Stimulated activated CD8-positive, alpha-beta memory T cell treated with anti-CD3 and anti-CD28 coated beads, Interleukin-2, amount 100 ng/mL, for 1 hour (primary cell): ENCODE measurements around the gene LMX1A.

ENCODE experiments used
- DNase-seq, 2 donors: peaks; one replicate each; pipeline ENCODE4 v3.0.0-alpha.2; 2020; ENCODE audit warnings: low read depth in 2 of 2

Gene LMX1A

DNA sequence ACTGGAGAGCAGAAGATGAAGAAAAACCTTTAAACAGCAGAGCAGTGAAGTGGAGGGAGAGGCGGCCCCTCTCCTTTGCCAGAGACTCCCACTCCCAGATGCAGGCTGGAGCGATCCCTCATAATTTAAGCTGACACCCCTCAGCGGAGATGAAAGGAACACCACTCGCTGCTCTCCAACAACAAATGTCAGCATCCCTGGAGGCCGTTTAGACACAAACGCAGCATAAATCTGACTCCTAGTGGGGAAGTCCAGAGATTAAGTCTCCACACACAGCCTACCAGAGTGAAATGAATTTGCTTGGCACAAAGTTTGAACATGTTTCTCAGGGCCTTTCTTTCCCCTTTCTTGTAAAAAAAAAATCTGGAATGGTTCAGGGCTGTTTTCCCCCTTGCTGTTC, 137.8 kb downstream of the LMX1A start:
- DNase-seq = no peak

DNA sequence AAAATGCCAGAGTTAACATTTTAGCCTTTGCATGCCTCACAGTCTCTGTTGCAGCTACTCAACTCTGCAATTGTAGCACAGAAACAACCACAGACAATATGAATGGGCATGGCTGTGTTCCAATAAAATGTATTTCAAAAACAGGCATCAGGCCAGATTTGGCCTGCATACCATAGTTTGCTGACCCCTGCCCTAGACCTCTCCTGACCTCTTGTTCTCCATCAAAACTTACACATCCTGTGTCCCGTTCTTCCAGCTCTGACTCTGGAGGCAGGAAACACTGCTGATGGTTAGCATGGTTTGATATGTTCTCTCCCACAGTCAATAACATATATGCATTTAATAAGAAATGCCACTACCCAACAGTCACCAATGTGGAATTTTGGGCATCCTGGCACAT, 138.6 kb downstream of the LMX1A start:
- DNase-seq = no peak

DNA sequence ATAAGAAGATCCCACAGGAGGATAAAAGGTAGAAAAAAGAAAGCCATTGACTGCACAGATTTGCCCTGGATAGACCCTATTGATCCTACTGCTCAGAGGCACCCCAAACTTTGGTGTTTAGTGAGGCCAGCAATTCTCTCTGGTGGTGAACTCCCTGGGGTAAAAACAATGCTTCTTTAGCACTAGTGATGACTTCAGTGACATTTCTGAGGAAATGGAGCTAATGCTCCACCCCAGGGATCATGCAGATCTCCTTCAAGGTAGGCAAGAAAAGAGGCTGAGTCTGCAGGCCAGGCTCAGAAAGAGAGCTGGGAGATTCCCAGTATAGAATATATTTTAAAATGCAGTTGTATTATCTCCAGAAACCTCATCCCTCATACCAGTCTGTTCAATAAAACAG, 140.3 kb downstream of the LMX1A start:
- DNase-seq = no peak

DNA sequence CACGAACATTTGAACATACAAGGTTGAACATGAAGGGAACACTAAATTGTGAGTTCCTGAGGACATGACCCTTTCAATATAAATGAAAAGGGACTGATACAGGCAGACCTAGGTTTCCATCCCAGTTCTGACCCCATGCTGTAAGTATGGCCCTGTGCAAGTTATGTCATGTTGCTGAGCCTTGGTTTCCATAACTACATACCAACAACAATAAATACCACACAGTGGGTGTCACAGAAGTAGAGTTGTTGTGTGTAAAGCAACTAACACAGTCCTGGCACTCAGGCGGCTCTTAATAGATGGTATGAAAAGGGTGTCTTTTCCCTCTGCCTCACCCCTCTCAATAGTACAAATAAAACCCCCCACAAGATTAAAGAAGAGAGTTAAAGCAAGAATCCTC, 140.8 kb downstream of the LMX1A start:
- no peak for DNase-seq

DNA sequence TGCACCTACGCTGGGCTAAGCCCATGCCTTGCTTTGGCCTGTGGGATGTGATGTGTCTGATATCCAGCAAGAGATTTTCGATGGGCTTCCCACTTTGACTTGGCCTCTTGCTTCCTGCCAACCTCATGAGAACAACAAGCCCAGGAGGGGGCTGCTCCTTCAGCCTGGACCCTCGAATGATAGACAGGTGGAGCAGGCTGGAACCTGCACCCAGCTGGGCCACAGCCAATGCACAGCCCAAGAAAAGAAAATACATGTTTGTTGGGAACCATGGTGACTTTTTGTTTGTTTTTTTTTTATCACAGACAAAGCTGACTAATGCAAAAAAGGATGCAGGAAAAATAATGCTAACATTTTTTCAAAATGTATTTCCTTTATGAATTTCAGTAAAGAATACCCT, 144.3 kb downstream of the LMX1A start:
- no peak for DNase-seq

DNA sequence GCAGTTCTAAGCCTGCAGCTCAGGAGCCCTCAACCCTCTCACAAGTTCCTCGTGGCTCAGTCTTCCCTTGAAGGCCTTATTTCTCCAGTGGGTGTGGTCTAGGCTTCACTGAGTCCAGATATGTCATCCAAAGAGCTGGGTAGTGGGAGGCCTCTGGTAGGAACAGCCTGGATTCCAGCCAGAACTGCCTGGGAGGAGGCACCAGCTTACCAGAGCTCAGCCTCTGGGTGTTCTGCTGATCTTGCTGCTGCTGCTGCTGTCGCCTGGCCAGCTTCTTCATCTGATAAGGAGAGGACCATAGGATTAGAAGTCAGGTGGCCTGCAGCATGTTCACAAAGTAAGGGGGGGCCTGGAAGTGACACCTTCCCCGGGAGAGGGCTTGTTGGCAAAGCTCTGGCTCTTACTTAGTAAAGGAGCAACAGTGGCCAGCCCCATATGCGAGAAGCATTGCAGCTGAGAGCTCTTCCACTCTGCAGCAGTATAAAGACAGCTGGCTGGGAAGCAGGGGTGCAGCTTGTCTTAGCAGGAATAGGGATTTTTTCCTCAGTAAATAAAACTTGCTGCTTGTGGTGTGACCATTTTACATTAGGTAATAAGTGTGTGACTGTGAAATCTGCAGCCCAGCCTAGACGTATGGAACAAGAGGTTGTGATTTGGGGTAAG, 148.5 kb downstream of the LMX1A start:
- no peak for DNase-seq

DNA sequence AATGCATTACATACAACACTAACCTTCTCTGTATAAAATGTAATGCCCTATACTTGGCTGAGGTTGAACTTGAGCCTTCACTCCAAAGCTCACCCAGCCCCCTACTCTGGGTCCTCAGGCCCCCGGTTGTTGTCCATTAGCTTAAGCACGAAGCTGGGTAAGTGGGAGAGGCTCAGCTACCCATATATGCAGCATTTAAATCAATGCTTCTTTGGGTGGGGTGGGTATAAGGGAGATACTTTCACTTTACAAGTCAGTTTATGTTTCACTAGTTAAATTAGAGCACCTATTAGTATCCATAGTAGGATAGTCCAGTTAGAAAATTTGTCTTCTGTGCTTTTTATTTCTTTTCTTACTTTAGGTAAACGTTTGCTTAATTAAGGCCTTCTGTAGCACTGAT, 151.4 kb downstream of the LMX1A start:
- DNase-seq = no peak

DNA sequence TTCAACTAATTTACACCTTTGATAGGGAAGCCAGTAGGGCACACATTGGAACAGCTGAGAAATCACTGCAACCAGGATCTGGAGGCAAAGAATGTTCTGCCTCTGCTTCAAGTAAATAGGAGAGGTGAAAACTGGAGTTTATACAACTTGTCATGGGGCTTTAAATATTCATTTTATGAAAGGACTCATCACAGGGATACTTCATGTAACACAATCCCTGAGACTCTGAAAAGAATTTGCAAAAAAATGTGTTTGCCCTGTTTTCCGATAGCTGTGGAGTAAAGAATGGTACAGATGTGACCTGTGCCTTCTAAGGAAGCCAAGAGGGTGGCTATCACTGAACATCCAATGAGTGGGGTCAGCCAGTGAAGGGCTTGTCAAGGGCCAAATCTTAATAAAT, 152.0 kb downstream of the LMX1A start:
- no peak for DNase-seq

DNA sequence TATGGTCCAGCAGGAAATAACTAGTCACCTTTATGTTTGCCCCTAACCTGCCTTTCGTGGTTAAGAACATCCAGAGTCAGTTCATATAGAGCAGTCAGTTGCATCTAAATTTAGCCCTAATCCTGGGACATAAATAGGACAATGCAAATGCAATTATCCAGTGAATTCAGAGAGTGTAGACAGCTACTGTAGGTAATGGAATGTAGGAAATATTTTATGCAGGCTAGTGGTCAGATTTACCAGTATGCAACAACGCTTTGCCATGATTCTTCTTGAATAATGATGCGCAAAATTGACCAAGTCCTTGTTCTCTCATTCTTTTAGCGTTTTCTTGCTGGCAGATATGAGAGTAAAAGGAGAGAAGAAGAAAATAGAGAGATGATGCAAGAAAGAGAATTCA, 165.4 kb downstream of the LMX1A start:
- no peak for DNase-seq

DNA sequence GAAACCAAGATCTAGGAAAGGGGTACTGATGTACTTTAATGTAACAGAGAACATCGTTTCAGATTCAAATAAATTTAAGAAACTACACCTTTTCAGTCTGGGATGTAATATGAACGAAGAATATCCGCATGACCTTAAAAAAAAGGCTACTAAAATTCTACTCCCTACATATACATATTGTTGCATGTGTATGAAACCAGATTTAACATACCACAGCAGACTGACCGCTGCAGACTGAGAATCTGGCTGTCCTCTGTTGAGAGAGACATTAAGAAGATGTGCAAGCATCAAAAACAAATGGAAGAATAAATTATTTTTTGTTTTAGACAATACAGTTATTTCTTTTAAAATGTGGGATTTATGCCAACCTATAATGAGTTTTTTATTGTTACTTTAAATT, 166.6 kb downstream of the LMX1A start:
- DNase-seq = no peak

DNA sequence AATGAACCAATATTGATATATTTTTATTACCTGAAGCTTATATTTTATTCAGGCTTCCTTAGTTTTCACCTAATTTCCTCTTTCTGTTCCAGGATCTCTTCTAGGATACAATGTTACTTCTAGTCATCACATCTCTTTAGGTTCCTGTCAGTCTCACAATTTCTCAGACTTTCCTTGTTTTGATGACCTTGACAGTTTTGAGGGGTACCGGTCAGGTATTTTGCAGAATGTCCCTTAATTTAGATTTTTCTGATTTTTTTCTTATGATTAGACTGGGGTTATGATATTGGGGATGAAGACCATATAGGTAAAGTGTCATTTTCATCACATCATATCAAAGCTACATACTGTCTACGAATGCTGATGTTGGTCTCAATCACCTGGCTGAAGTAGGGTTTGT, 167.5 kb downstream of the LMX1A start:
- DNase-seq = no peak

DNA sequence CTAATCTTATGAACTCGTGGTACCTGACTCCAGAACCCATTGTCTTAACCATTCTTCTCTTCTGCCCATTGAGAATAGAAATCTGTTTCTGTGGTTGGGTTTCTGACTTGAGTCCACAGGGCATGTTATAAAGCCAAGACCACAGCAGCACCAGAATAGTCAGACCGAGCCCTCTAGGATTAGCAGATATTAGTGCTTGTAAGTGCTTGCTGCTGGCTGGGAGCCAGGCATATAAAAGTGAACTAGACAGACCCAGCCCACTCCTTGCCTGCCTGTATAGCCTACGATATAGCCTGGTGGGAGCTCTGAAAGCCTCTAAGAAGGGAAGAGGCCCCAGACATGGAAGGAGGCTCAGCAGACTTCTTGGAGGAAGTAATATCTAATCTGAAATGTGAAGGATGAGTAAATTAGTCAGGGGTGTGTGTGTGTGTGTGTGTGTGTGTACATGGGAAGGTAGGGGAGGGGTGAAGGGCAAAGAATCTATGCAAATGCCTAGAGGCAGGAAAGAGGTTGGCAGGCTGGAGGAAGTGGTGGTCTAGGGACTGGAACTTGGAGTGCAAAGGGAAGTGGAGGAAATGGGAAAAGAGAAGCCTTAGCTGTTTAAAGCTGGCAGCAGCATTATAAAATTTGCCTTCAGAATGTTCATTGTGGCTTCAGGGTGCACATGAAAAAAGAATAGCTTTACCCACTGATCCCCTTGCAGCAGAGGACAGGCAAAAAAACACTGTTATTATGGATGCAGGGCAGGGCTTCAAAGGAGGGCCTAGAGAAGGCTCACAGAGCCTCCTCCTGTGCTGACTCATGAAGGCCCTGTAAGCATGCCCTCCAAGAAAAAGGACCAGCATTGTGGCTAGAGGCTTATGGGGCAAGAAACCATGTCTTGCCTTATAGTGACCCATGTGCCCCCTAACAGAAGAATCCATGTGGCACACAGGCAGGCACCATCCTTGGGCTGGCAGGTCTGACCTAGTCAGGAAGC, 169.2 kb downstream of the LMX1A start:
- DNase-seq = no peak

DNA sequence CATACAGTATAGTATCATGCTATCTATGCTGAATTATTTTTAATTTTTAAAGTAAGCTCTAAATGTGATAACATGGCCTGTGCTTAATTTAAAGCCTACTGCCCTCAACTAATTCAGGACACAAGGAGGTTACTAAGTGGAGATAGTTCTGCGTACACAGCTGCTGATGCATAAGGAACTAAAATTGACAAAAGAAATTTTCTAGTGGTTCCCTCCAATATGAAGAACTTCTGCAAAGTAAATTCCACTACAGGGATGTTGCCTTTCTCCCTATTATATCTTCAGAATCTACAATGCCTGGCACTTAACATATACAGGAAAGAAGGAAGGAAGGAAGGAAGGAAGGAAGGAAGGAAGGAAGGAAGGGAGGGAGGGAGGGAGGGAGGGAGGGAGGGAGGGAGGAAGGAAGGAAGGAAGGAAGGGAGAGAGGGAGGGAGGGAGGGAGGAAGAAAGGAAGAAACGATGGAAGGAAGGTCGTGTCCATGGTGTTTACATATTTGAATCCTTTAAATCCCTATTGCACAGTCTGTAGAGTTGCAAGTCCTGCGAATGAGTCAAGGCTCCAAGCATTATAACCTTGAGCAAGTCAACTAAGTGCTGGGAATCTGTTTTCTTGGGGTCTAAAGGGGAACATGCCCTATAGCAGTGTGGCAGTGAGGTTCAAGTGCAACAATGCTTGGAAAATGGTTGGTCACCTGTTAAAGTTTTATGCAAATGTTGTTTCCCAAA, 171.2 kb downstream of the LMX1A start:
- DNase-seq = no peak

DNA sequence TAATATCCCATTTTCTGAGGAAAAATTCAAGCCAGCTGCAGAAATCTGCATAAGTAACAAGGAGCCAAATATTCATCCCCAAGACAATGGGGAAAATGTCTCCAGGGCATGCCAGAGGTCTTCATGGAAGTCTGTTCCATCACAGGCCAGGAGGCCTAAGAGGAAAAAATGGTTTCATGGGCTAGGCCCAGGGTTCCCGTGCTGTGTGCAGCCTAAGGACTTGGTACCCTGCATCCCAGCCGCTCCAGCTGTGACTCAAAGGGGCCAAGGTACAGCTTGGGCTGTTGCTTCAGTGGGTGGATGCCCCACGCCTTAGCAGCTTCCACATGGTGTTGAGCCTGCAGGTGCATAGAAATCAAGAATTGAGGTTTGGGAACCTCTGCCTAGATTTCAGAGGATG, 173.5 kb downstream of the LMX1A start:
- no peak for DNase-seq

DNA sequence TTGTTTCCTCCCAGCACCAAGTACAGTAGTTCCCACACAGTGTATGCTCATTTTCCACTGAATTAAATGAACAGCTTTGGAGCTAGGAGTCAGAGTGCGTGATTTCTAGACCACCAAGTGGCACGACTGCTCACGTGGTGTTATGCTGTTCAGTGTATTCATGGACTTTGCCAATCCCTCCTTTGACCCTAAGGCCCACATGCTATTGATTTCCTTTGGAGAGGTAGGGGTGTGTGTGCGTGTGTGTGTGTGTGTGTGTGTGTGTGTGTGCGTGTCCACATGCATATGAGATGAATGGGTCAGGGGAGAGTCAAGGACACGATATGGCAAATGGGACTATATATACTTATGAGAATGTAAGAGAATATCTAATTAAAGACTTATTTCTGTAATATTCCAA, 177.2 kb downstream of the LMX1A start:
- DNase-seq = no peak

DNA sequence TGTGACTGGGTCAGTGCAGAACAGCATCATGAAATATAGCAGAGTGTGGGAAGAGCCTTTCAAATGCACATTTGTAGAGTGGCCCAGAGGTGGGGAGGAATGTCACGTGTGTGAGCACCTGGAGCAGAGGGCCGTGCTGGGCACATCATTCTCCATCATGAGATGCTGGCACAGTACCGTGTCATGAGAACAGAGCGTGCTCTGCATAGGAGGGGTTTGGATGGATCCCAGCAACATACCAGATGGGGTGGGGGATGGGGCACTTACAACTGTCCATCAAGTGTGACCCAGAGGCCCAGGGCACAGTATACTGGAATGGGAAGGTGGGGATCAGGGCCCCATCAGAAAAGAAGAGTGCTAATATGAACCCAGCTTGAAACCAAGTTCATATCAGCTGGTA, 182.0 kb downstream of the LMX1A start:
- no peak for DNase-seq

DNA sequence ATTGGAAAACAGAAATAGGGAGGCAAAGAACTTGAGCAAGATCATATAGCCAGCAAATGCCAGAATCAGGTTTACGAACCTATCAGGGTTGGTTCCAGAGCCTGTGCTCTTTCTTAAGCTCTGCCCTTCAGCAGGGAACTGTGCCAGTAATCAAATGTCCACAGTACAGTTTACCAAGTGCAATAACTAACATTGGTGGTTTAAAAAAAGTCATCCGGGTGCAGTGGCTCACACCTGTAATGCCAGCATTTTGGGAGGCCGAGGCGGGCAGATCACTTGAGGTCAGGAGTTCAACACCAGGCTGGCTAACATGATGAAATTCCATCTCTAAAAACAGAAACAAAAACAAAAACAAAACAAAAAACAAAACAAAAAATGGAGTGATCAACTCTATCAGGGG, 182.7 kb downstream of the LMX1A start:
- DNase-seq = no peak

DNA sequence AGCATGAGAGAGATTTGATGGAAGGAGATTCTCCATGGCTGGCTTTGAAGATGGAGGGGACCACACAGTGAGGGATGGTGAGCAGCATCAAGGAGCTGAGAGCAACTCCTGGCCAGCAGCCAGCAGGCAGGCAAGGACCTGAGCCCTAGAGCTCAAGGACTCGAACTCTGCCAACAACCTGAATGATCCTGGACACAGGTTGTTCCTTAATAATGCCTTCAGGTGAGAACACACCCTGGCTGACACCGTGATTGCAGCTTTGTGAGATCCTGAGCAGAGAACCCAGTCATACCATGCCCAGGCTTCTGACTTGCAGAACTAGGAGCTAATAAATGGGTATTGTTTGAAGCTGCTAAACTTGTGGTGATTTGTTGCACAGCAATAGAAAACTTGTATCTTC, 183.1 kb downstream of the LMX1A start:
- DNase-seq = no peak

DNA sequence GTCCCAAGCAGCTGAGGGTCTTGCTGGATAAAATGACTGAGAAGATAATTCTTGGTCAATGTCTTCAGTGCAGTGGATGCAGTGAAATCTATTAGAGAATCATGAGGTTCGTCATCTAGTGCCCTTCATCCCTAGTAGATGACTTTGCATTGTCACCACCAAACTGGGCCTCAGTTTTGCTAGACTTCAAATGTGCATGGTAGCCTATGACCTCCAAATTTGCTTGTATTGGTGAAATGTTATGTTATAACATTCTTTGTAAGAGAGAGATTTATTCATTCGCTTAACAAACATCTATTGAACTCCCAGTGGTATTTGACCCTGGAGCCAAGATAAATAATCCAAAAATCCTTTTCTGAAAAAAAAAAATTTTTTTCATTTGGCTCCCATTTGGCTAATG, 183.8 kb downstream of the LMX1A start:
- no peak for DNase-seq

DNA sequence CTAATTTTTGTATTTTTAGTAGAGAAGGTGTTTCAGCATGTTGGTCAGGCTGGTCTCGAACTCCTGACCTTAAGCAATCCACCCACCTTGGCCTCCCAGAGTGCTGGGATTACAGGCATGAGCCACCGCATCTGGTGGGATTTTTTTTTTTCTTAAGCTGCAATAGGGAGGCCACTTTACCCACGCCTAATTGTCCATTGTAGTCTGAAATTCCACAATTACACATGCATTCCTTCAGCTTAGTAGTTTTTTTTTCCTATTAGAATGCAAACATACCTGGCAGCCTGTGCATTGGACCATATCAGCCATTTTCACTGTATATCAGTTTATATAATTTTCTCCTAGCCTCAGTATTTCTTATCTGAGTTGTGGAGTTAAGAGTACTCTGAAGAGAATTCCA, 186.8 kb downstream of the LMX1A start:
- DNase-seq = no peak

DNA sequence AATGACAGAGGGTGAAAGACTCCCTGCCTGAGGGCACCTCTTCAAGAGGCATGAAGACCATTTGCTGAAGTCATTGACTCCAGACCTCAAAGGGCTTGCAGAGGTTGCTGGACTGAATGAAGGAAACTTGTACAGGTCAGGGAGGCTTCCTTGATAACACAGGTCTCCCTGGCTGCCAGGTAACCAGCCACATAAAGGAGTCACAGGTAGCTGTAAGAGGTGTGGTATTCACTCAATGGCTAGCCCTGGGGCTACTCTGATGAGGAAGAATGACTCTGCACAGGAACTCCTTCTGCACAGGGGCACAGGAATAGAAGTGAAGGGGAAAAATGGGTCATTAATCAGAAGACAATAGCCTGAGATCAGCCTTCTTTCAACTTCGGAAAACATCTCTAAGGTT, 187.5 kb downstream of the LMX1A start:
- DNase-seq = no peak

DNA sequence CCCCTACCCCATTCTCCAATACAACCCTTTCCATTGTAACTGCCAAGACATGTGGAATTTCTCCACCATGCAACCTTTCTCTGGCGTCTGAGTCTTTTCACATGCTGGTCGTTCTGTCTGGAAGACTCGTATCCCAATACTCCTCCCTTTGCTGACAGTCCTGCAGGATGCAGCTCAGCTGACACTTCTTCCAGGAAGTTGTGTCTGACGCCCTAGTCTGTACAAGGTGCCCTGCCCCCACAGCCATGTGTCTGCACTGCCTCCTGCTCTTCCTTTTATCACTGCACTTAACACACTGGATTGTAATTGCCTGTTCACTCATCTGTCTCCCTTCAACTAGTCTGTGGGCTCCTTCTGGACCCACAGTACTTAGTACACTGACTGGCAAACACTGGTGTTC, 188.0 kb downstream of the LMX1A start:
- DNase-seq = no peak
